Tongue (tissue), 2 donors: Measurements from ENCODE around the gene ALOXE3. TPM values are rescaled to one million over a fixed set of nuclear protein-coding genes. Genes with fewer than 3 reads are reported as not detected.

Experiments
- DNase-seq: peaks from one replicate; pipeline ENCODE4 v3.0.0-alpha.2; 2015
- total RNA-seq: library from RNA; depleted of rRNA; stranded (reverse); fragments of >200 nt; gene quantifications from one replicate; pipeline ENCODE4 v1.2.3, GENCODE V29; 2014

Gene ALOXE3
- total RNA-seq, 1 donor from 2014 or later = not detected

GRCh38 chr17:8141741-8142140 lies 23.4 kb upstream of the ALOXE3 start:
- no peak for DNase-seq

GRCh38 chr17:8141045-8141444 lies 22.7 kb upstream of the ALOXE3 start:
- no peak for DNase-seq

- no peak for DNase-seq
Observed at GRCh38 chr17:8140065-8141029, 22.0 kb upstream of the ALOXE3 start.

GRCh38 chr17:8138672-8139371 lies 20.5 kb upstream of the ALOXE3 start:
- DNase-seq = peak; percentile 99

- no peak for DNase-seq
Observed at GRCh38 chr17:8138374-8138671, 20.0 kb upstream of the ALOXE3 start.

- no peak for DNase-seq
Observed at GRCh38 chr17:8137645-8138373, 19.5 kb upstream of the ALOXE3 start.

GRCh38 chr17:8133941-8134340 lies 15.6 kb upstream of the ALOXE3 start:
- DNase-seq = no peak

- DNase-seq = no peak
Observed at GRCh38 chr17:8133399-8133798, 15.1 kb upstream of the ALOXE3 start.

GRCh38 chr17:8131844-8132441 lies 13.6 kb upstream of the ALOXE3 start:
- DNase-seq = no peak

- no peak for DNase-seq
Observed at GRCh38 chr17:8128125-8128784, 9.9 kb upstream of the ALOXE3 start.

GRCh38 chr17:8126491-8127066 lies 8.3 kb upstream of the ALOXE3 start:
- peak; percentile 70 for DNase-seq

GRCh38 chr17:8125947-8126490 lies 7.7 kb upstream of the ALOXE3 start:
- DNase-seq = peak; percentile 43

- peak; percentile 96 for DNase-seq
Observed at GRCh38 chr17:8125154-8125946, 7.0 kb upstream of the ALOXE3 start.

- peak; percentile 27 for DNase-seq
Observed at GRCh38 chr17:8124350-8125153, 6.2 kb upstream of the ALOXE3 start.

GRCh38 chr17:8123695-8124349 lies 5.5 kb upstream of the ALOXE3 start, which contains the start of gene HES7:
Gene HES7 (minus strand): TSS chr17:8124106. CDS start chr17:8124084, 22 bp downstream.
- DNase-seq = peak; percentile 40

- peak; percentile 27 for DNase-seq
Observed at GRCh38 chr17:8122924-8123694, 4.8 kb upstream of the ALOXE3 start.

GRCh38 chr17:8122422-8122923 lies 4.2 kb upstream of the ALOXE3 start:
- DNase-seq = no peak
